Stimulated activated CD8-positive, alpha-beta memory T cell treated with anti-CD3 and anti-CD28 coated beads, Interleukin-4, amount 100 ng/mL, for 4 hours (primary cell): ENCODE measurements around the gene ABCC8.

Experiments used
- DNase-seq, 2 donors: peaks; one replicate each; pipeline ENCODE4 v3.0.0-alpha.2; 2020; ENCODE audit warnings: low read depth in 2 of 2, low spot score in 1 of 2

ABCC8 gene

DNA sequence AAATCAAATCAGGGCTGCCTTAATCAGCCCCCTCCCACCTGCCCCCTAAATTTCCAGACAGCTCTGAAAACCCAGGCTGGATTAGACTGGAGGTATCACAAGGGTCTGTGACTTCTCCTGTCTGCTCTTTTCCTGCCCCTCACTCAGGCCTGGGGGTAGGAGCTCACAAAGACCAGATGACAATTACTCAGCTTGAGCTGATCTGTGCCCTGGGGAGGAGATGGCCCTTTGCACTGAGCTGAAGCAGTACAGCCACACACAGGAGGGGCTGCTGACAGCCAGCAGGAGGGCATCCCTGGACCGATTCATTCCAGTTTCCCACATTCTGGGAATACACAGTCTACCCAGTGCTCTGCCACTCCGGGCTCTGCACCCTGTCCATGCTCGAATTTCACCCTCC lies 4.2 kb downstream of the ABCC8 start:
- DNase-seq: no peak

DNA sequence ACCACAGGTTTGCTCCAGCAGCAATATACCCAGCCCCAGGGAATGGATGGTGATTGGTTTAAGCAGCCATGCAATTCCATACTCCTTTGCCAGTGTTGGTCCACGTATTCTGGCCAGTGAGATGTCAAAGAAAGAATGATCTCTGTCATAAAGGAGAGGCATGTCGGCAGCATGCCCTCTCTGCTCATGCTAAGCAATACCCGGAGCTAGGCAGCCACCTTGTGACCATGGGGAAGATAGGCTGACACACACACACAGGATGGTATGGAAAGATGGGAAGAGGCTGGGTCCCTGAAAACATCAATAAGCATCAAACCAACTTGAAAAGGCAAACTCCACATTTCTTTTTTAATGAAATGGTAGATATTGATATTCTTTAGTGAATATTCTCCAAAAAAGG lies 5.1 kb downstream of the ABCC8 start:
- no peak for DNase-seq

DNA sequence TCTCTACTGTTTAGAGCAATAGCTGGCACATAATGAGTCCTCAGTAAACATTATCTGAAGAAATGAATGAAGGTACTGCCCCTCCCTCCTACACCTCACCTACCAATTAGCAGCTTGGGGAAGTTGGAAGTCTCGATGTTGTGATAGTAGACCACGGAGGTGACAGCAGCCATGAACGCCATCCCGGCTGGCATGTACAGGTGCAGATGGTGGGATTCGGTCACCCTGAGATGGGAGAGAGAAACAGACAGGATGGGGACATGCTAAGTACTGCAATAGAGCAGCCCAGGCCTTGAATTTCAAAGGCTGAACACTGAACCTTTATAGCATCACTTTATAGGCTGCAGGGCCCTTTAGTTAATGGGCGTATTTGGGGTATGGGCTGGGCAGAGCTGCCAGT lies 6.6 kb downstream of the ABCC8 start:
- DNase-seq: no peak

DNA sequence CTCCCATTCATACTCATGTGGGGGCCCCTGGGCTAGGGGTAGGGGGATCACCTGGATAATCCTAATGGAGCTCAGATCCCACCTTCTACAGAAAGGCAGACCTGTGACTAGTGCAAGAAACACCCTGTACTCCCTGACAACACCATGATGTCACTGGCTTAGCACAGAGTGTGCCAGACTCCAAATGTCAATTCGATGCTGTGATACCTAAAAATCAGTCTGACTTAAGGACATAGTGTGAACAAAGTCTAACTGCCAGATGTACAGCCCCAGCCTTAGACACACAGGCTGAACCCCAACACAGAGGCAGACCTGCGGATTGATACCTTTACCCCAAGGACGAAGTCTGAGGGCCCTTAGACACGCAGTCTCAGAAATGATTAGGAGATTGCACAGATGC lies 8.5 kb downstream of the ABCC8 start:
- DNase-seq: no peak

DNA sequence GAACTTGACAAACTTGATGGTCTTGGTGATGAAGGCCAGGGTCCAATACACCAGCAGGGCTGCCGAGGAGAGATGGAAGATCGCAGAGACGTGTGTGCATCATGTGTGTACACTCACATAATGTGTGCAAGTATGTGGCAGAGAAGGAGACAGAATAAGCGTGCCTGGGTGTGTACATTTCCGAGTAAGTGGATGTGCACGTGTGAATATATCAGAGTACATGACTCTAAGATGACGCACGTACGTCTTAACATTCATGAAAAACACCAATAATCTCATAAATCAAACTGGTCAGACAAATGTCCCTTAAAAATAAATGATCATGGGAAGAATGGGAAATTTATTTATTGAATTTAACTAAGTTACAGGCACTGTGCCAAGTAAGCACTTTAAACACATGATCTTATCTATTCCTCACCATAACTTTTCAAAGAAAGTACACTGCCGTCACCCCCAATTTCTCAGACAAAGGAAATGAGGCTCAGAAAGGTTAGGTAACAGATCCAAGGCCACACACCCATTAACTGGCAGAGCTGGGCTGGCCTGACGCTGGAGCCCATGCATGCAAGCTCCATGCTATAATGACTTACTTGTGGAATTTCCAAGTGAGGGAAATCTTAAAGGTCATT lies 13.0 kb downstream of the ABCC8 start:
- DNase-seq: no peak

DNA sequence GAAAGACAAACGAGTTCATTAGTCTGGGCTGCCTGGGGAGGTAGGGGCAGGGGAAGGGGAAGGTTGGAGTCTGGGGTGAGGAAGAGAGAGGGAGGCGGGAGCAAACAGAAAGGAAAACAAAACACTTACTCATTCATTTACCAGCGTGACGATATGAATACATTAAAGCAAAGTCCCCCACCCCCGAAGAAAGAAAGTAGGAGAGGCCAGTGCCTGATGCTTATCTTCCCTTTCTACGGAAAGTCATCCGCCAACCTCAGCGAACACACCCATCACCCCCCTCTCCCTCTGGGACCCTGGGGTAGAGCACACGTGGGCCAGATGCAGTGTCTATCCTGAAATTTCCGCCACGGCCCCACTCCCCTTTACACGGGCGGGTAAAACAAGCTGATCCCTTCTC lies 13.7 kb downstream of the ABCC8 start:
- DNase-seq: no peak

DNA sequence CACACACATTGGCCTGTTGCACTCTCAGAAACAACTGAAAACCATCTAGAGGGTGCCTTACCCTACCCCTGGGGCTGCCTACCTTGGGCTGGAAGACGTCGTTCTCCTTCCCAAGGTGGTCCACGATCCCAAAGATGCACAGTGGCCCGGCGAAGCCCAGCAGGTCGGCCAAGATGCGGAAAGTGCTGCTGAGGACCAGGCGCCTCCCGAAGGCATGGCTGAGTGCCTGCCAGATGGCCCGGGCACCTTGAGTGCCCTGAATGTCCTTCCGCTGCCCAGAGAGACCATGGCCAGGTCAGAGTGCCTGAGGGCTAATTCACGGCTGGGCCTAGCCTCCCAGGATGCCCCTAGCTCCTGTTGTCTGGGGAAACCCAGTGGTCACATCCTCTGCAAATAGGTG lies 16.2 kb downstream of the ABCC8 start:
- no peak for DNase-seq

DNA sequence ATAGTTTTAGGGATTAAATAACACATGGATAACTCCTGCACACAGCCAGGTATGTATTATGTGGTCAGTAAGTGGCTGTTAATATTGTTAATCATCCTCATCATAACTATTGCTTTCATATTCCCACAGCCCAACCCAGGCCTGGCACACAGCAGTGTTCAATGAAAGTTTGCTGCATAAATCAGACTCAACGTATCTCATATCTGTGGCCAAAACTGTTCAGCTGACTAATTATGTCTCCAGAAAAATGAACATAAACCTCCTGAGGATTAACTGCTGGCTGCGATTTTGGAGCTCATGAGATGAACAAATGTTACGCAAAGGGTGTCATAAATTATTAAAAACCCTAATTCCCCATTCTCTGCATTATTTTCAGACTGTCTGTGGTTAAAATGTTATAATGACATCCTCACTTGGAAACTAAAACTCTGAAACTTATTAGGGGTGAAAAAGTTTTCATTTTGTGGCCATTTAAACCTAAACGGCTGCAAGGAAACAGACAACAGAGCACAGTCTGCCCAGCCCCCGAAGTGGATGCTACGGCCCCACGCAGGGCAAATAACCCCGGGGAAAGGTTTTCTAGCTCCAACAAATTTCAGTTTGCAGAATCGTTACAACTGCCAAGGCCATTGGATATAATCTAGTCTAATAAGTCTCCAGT lies 17.3 kb downstream of the ABCC8 start:
- DNase-seq: no peak

DNA sequence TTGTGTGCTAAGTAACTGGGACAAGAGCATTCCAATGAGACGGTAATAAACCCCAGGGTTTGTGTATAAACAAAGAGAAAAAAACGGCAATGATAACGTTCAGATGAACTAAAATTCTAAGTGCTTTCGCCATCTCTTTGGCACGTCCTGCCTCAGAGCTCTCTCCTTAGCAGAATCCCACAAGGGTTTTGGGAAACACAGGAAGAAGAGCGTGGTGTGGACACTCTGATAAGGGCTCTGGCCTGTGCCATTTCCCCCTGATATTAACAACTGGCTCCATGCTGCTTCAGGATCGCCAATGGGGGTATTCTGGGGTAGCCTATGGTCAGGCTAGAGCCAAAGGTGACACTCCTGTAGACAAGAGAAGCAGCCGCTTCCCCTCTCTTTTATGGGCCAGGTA lies 18.4 kb downstream of the ABCC8 start:
- DNase-seq: no peak

DNA sequence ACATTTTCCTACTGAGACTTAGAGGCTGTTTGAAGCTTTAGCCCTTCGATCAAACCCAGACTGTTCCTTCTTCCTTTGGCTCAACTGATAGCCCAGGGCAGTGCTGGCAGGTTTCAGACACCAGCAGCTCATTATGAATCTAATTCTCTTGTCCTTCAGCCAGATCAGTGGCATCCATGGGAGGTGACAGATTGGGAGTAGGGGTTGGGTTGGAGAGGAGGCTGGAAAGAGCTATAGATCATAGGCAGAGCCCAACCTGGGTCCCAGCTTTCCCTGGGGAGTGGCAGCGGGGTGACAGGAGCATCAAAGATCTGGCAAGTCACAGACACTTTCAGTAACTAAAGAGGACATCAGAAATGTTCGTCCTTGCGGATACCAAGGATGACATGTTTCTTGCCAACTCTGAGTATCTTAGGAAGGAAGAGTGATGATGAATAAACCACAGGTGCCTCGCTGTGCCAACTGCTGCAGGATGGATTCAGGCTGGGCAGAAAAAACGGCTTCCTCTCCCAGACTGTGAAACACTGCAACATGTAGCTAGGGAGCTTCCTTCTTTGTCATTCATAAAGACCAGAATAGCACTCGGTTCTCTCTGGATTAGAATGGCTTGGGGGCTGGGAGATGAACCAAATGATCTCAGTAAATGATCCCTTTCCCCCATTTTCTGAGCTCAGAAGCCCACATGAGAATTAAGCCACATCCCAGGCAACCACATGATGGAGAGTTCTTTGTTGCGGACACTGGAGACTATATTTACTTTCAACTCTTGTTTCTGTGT lies 19.1 kb downstream of the ABCC8 start:
- DNase-seq: no peak

DNA sequence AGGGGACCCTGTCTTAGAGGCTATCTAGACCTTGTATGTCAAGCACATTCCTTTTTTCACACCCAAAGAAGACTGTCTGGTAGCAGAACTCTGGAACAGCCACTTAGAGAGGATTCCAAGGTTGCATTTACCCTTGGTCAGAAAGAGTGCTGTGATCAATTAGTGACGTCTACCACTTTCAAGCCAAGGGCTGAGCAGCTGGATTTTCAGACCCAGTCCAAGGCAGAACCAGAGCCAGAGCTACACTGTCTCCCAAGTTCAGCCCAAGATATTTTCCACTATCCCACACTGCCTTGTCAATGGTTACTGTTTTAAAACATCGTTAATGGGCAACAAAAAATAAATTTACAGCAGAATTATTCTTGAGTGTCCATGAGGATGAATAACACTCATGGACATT lies 24.0 kb downstream of the ABCC8 start:
- no peak for DNase-seq

DNA sequence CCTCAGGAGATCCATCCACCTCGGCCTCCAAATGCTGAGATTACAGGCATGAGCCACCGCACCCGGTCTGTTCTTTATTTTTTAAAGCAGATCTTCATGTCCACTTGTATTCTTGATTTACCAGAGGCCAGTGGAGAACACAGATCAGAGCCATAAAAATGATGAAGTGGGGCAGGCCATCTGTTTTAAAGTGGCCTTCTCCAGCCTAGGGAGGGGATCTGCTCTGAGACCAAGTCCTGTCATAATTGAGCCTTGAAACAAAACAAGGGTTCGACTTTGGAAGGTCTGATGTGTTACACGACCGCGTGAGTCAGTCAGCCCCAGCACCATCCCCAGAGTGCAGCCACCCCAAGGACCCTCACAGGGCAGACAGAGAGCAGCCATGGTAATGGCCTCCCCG lies 27.5 kb downstream of the ABCC8 start:
- no peak for DNase-seq

DNA sequence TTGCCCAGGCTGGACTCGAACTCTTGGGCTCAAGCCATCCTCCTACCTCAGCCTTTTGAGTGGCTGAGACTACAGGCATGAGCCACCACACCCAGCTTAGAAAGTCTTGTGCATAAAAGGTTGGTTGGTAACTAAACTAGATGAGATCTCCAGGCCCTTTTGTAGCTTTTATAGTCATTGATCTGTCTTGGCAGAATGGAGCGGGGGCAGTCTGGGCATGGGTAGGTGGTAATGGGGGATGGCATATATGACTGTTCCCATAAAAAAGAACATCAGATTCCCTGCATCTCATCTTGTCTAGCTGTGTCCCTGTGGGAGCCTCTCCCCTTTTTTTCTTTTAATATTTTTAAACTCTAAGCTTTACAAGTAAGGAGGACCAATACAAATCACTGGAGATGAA lies 30.2 kb downstream of the ABCC8 start:
- DNase-seq: no peak

DNA sequence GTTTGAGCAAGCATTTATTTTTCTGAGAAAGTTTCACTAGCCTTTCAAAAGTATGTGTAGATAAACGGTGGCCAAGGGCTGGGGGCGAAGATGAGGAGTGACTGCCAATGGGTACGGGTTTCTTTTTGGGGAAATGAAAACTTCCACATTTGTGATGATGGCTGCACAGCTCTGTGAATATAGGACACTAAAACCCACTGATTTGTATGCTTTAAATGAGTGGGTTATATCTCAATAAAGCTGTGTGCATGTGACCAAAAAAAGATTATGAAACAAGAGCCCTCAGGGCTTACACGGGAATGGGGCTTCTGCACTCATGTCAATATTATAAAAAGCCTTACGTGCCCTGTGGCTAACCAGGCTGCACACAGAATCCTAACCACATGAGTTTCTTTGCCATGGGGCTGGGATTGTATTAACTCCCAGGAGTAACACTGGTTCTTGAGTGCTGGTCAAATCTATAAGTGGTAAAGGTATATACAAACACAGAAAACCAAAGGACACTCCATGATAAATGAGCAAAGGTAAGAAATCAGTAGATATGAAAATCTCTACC lies 31.3 kb downstream of the ABCC8 start:
- DNase-seq: no peak

DNA sequence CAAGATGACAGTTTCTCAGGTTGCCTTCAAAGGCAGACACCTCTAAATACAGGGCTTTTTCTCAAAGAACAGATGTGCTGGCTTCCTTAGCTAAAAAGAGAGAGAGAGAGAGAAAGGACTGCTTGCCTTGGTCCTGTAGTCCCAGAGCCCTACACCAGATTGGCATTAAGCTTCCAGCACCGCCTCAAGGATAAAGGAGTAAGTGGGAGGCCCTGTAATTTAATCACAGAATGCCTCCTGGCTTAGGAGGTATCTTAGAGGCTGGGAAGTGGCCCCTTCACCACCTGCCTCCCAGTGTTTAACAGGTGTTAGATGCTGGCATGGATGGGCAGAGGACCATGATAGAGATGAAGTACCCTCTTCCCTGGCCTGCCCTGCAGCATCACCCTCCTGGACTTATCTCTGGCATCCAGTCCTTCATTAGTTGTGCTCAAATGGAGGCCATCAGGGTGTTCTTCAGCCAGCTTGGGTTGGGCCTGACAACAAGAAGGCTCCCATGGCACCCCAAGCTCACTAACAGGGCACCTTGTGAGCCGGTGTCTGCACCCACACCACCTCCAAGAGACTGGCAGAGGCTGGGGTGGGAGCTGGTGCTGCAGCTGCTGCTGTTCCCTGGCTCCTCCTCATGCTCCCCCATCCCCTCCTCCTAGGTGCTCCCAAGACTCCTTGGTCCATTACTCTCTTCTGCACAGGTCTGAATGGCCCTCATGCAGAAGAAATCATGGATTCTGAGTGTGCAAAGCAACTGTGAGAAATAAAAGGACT lies 32.5 kb downstream of the ABCC8 start:
- DNase-seq: no peak

DNA sequence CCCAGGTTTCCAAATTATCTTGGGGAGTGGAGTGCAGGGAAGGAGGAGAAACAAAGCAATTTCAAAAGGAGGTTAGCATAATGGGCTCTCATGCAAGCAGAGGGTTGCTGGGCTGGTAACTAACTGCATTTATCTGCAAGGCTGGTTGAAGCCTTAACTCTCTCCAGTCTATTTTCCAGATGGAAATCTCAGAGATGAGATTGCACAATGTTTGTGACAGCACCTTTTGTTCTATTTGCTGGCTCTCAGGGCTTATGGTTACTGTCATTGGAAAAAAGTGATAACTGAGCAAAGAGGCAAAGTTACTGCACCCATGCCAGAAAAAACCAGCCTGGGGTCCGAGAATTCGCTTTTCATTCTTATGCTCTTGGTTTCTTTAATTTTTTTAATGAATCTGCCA lies 33.2 kb downstream of the ABCC8 start:
- no peak for DNase-seq

DNA sequence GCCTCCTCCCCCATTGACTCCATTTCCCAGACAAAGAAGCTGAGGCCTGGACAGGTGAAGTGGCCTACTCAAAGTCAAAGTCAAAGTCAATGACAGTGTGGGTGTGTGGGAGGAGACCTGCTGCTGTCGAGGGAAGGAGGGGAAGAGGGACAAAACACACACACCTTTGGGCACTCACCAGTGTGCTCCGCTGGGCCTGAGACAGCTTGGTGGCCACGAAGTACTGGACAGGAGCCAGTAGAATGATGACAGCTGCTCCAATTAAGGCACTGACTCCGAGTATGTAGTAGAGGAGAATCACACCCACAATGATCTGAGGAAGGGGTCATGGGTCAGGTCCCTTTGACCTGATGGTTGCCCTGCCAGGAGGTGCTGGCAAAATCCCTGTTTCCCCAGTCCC lies 33.6 kb downstream of the ABCC8 start:
- DNase-seq: no peak

DNA sequence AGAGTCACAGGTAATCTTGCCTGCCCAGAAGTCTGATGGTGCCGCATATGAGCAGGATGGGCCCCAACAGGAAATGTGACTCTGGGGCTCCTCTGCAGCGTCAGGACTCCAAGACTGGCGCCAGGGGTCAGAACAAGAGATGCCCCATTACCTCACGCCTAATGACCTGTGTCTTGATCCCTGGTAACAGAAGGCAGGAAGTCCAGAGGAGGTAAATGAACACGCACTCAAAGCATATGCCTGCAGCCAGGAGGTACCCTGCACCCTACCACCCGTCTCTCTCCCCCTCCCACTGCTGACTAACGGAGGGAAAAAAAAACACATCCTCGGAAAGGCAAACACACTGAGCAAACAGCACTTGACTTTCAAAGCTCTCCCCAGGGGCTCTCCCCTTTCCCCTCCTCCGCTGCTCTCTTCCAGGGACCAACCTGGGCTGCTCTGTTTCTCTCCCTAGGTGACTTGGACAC lies 37.3 kb downstream of the ABCC8 start:
- no peak for DNase-seq

DNA sequence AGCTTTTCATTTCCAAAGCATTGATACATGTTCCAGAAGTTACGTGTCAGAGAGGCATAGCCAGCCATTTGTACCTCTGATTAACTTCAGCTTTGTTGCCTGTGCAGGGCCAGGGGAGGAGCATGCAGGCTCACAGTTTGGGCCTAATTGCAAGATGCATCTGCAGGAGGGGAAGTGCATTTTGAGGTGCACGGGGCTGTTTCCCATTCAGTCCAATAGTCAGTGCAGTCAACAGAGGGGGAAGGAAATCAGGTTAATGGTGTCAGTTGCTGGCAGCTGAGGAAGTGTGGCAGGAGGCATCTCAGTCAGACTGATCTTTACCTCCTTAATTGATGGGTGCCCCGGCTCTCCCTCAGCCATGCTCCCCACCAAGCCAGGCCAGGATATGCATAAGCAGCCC lies 39.3 kb downstream of the ABCC8 start:
- DNase-seq: no peak

DNA sequence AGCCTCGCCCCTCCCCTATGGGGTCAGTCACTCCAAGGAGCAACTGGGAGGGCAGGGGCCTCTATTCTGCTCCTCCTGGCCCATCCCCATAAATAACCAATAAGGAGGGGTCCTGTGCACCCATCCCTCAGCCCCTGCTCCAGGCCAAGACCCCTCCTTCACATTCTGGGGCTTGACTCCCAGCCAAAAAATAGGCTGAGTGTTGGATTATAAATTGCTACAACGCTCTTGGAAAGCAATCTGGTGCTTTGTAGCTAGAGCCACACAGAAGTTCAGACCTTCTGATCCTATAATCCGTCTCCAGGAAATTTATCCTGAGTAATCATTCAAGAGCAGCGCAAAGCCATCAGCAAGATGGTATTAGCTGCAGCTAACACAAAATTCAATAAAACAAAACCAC lies 42.5 kb downstream of the ABCC8 start:
- DNase-seq: no peak

DNA sequence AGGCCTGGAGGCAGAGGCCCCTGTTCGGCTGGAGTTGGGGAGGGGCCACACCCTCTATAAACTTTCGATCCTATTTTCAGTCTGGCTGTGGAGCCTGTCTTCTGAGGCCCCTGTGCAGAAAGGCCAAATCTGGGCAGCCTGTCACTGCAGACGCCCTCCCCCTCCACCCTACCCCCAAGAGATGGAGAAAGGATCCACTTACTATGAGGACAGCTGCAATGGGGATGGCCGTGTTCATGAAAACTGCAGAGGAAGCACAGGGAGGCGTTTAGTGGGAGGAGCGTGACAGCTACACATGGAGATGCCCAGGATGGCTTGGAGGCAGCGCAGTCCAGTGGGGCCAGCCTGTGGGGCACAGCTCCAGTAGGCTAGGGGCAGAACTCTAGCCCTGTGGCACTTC lies 44.6 kb downstream of the ABCC8 start:
- DNase-seq: no peak
